Measurements from ENCODE around the gene CHST5.

The CHST5 gene

GRCh38 chr16:75494661-75495075 lies 41.2 kb downstream of the CHST5 start:
- H3K4me1 ChIP-seq (ENCODE audit: control insufficient read depth, insufficient read depth, low read length): no peaks in the 10 kb centered on the region
- no peaks in the 10 kb centered on the region for H3K36me3 ChIP-seq (ENCODE audit: control insufficient read depth, insufficient read depth, low read length)
- no peaks in the 10 kb centered on the region for H3K9me3 ChIP-seq (ENCODE audit: control insufficient read depth, insufficient read depth, low read length)
- peak overlapping the region; percentile 62; the same call in 1 of the 2 replicates for H3K4me3 ChIP-seq (ENCODE audit: low read length)
- no peak overlapping the region for H3K27ac ChIP-seq (ENCODE audit: low read length)
- no CpG with 5 or more reads among the region's 26 CpGs for WGBS (ENCODE audit: insufficient coverage, insufficient read length)
- DNase-seq (ENCODE audit: low read depth, low spot score): no peak
- H3K27me3 ChIP-seq (ENCODE audit: control insufficient read depth, insufficient read depth, low read length): no peaks in the 10 kb centered on the region

GRCh38 chr16:75494184-75494583 lies 41.7 kb downstream of the CHST5 start:
- no peaks in the 10 kb centered on the region for H3K27me3 ChIP-seq (ENCODE audit: control insufficient read depth, insufficient read depth, low read length)
- no CpG with 5 or more reads among the region's 5 CpGs for WGBS (ENCODE audit: insufficient coverage, insufficient read length)
- no peak for DNase-seq (ENCODE audit: low read depth, low spot score)
- H3K4me1 ChIP-seq (ENCODE audit: control insufficient read depth, insufficient read depth, low read length): no peaks in the 10 kb centered on the region
- no peak overlapping the region for H3K27ac ChIP-seq (ENCODE audit: low read length)
- peak overlapping the region; percentile 62; the same call in 1 of the 2 replicates for H3K4me3 ChIP-seq (ENCODE audit: low read length)
- no peaks in the 10 kb centered on the region for H3K36me3 ChIP-seq (ENCODE audit: control insufficient read depth, insufficient read depth, low read length)
- H3K9me3 ChIP-seq (ENCODE audit: control insufficient read depth, insufficient read depth, low read length): no peaks in the 10 kb centered on the region

- H3K27ac ChIP-seq (ENCODE audit: low read length): no peak overlapping the region
- no CpG with 5 or more reads among the region's 1 CpG for WGBS (ENCODE audit: insufficient coverage, insufficient read length)
- no peaks in the 10 kb centered on the region for H3K36me3 ChIP-seq (ENCODE audit: control insufficient read depth, insufficient read depth, low read length)
- DNase-seq (ENCODE audit: low read depth, low spot score): no peak
- no peaks in the 10 kb centered on the region for H3K9me3 ChIP-seq (ENCODE audit: control insufficient read depth, insufficient read depth, low read length)
- H3K4me1 ChIP-seq (ENCODE audit: control insufficient read depth, insufficient read depth, low read length): no peaks in the 10 kb centered on the region
- H3K4me3 ChIP-seq (ENCODE audit: low read length): no peak overlapping the region
- H3K27me3 ChIP-seq (ENCODE audit: control insufficient read depth, insufficient read depth, low read length): no peaks in the 10 kb centered on the region
These were observed 44.0 kb downstream of the CHST5 start for GRCh38 chr16:75491876-75492275.

- Histone ChIP-seq H3K9me3 (ENCODE audit: control insufficient read depth, insufficient read depth, low read length) (no peaks in the 10 kb centered on the region), H3K36me3 (ENCODE audit: control insufficient read depth, insufficient read depth, low read length) (no peaks in the 10 kb centered on the region), H3K4me1 (ENCODE audit: control insufficient read depth, insufficient read depth, low read length) (no peaks in the 10 kb centered on the region), H3K27me3 (ENCODE audit: control insufficient read depth, insufficient read depth, low read length) (no peaks in the 10 kb centered on the region), H3K4me3 (ENCODE audit: low read length) (no peak overlapping the region), H3K27ac (ENCODE audit: low read length) (no peak overlapping the region)
- WGBS (ENCODE audit: insufficient coverage, insufficient read length): no CpG with 5 or more reads among the region's 2 CpGs
- DNase-seq (ENCODE audit: low read depth, low spot score): no peak
These were observed 47.6 kb downstream of the CHST5 start for GRCh38 chr16:75488322-75488721.

GRCh38 chr16:75486676-75487313 lies 49.1 kb downstream of the CHST5 start:
- Histone ChIP-seq H3K4me3 (ENCODE audit: low read length) (no peak overlapping the region), H3K36me3 (ENCODE audit: control insufficient read depth, insufficient read depth, low read length) (no peaks in the 10 kb centered on the region), H3K4me1 (ENCODE audit: control insufficient read depth, insufficient read depth, low read length) (no peaks in the 10 kb centered on the region), H3K27me3 (ENCODE audit: control insufficient read depth, insufficient read depth, low read length) (no peaks in the 10 kb centered on the region), H3K9me3 (ENCODE audit: control insufficient read depth, insufficient read depth, low read length) (no peaks in the 10 kb centered on the region), H3K27ac (ENCODE audit: low read length) (no peak overlapping the region)
- DNase-seq (ENCODE audit: low read depth, low spot score): no peak
- WGBS (ENCODE audit: insufficient coverage, insufficient read length): no CpG with 5 or more reads among the region's 2 CpGs

GRCh38 chr16:75486014-75486675 lies 49.8 kb downstream of the CHST5 start:
- no CpG with 5 or more reads among the region's 9 CpGs for WGBS (ENCODE audit: insufficient coverage, insufficient read length)
- H3K36me3 ChIP-seq (ENCODE audit: control insufficient read depth, insufficient read depth, low read length): no peaks in the 10 kb centered on the region
- no peaks in the 10 kb centered on the region for H3K9me3 ChIP-seq (ENCODE audit: control insufficient read depth, insufficient read depth, low read length)
- H3K27me3 ChIP-seq (ENCODE audit: control insufficient read depth, insufficient read depth, low read length): no peaks in the 10 kb centered on the region
- no peaks in the 10 kb centered on the region for H3K4me1 ChIP-seq (ENCODE audit: control insufficient read depth, insufficient read depth, low read length)
- H3K4me3 ChIP-seq (ENCODE audit: low read length): no peak overlapping the region
- H3K27ac ChIP-seq (ENCODE audit: low read length): no peak overlapping the region
- DNase-seq (ENCODE audit: low read depth, low spot score): no peak

- no peaks in the 10 kb centered on the region for H3K27me3 ChIP-seq (ENCODE audit: control insufficient read depth, insufficient read depth, low read length)
- H3K4me3 ChIP-seq (ENCODE audit: low read length): no peak overlapping the region
- H3K9me3 ChIP-seq (ENCODE audit: control insufficient read depth, insufficient read depth, low read length): no peaks in the 10 kb centered on the region
- no peak for DNase-seq (ENCODE audit: low read depth, low spot score)
- H3K4me1 ChIP-seq (ENCODE audit: control insufficient read depth, insufficient read depth, low read length): no peaks in the 10 kb centered on the region
- no peak overlapping the region for H3K27ac ChIP-seq (ENCODE audit: low read length)
- 100% methylated on average over 1 of the region's 7 CpGs for WGBS (ENCODE audit: insufficient coverage, insufficient read length)
- no peaks in the 10 kb centered on the region for H3K36me3 ChIP-seq (ENCODE audit: control insufficient read depth, insufficient read depth, low read length)
These were observed 50.5 kb downstream of the CHST5 start for GRCh38 chr16:75485230-75486013.

GRCh38 chr16:75483222-75483621 lies 52.7 kb downstream of the CHST5 start:
- Histone ChIP-seq H3K9me3 (ENCODE audit: control insufficient read depth, insufficient read depth, low read length) (no peaks in the 10 kb centered on the region), H3K4me3 (ENCODE audit: low read length) (no peak overlapping the region), H3K27me3 (ENCODE audit: control insufficient read depth, insufficient read depth, low read length) (no peaks in the 10 kb centered on the region), H3K36me3 (ENCODE audit: control insufficient read depth, insufficient read depth, low read length) (peaks cover 11% of the 10 kb centered on the region), H3K27ac (ENCODE audit: low read length) (no peak overlapping the region), H3K4me1 (ENCODE audit: control insufficient read depth, insufficient read depth, low read length) (no peaks in the 10 kb centered on the region)
- DNase-seq (ENCODE audit: low read depth, low spot score): no peak
- WGBS (ENCODE audit: insufficient coverage, insufficient read length): no CpG with 5 or more reads among the region's 2 CpGs

- Histone ChIP-seq H3K4me3 (ENCODE audit: low read length) (no peak overlapping the region), H3K9me3 (ENCODE audit: control insufficient read depth, insufficient read depth, low read length) (no peaks in the 10 kb centered on the region), H3K36me3 (ENCODE audit: control insufficient read depth, insufficient read depth, low read length) (peaks cover 11% of the 10 kb centered on the region), H3K27ac (ENCODE audit: low read length) (no peak overlapping the region), H3K4me1 (ENCODE audit: control insufficient read depth, insufficient read depth, low read length) (no peaks in the 10 kb centered on the region), H3K27me3 (ENCODE audit: control insufficient read depth, insufficient read depth, low read length) (no peaks in the 10 kb centered on the region)
- no peak for DNase-seq (ENCODE audit: low read depth, low spot score)
- WGBS (ENCODE audit: insufficient coverage, insufficient read length): no CpG with 5 or more reads among the region's 14 CpGs
These were observed 53.3 kb downstream of the CHST5 start for GRCh38 chr16:75482434-75483205.

GRCh38 chr16:75481475-75481874 lies 54.4 kb downstream of the CHST5 start:
- H3K9me3 ChIP-seq (ENCODE audit: control insufficient read depth, insufficient read depth, low read length): no peaks in the 10 kb centered on the region
- no peak for DNase-seq (ENCODE audit: low read depth, low spot score)
- H3K27ac ChIP-seq (ENCODE audit: low read length): no peak overlapping the region
- no peaks in the 10 kb centered on the region for H3K4me1 ChIP-seq (ENCODE audit: control insufficient read depth, insufficient read depth, low read length)
- peaks cover 11% of the 10 kb centered on the region for H3K36me3 ChIP-seq (ENCODE audit: control insufficient read depth, insufficient read depth, low read length)
- H3K27me3 ChIP-seq (ENCODE audit: control insufficient read depth, insufficient read depth, low read length): no peaks in the 10 kb centered on the region
- no peak overlapping the region for H3K4me3 ChIP-seq (ENCODE audit: low read length)
- WGBS (ENCODE audit: insufficient coverage, insufficient read length): no CpG with 5 or more reads among the region's 7 CpGs

Measured in iPS DF 6.9 (cell line).